Measurements from ENCODE around the gene ESYT2.
A peak's percentile ranks its signal among the peaks of the same experiment; 100 is the strongest.

Gene ESYT2

GRCh38 chr7:158805937-158806336, 23.4 kb downstream of the ESYT2 start:
- DNase-seq (ENCODE audit: low spot score) (no peak), FAIRE-seq (no peak)

GRCh38 chr7:158805414-158805813, 23.9 kb downstream of the ESYT2 start:
- no peak for FAIRE-seq
- DNase-seq (ENCODE audit: low spot score) = no peak

- FAIRE-seq (no peak), DNase-seq (ENCODE audit: low spot score) (no peak)
These were observed 25.0 kb downstream of the ESYT2 start for GRCh38 chr7:158804335-158804734.

- FAIRE-seq (no peak), DNase-seq (ENCODE audit: low spot score) (no peak)
These were observed 25.8 kb downstream of the ESYT2 start for GRCh38 chr7:158803367-158803969.

- FAIRE-seq (peak; percentile 92), DNase-seq (ENCODE audit: low spot score) (peak; percentile 86)
These were observed 26.6 kb downstream of the ESYT2 start for GRCh38 chr7:158802535-158803366.

- FAIRE-seq (no peak), DNase-seq (ENCODE audit: low spot score) (no peak)
These were observed 30.6 kb downstream of the ESYT2 start for GRCh38 chr7:158798741-158799140.

GRCh38 chr7:158796667-158797066, 32.6 kb downstream of the ESYT2 start:
- FAIRE-seq (no peak), DNase-seq (ENCODE audit: low spot score) (no peak)

GRCh38 chr7:158795272-158795671, 34.0 kb downstream of the ESYT2 start:
- DNase-seq (ENCODE audit: low spot score) (no peak), FAIRE-seq (no peak)

- DNase-seq (ENCODE audit: low spot score) (no peak), FAIRE-seq (no peak)
These were observed 38.2 kb downstream of the ESYT2 start for GRCh38 chr7:158791107-158791506.

GRCh38 chr7:158789842-158790241, 39.5 kb downstream of the ESYT2 start:
- DNase-seq (ENCODE audit: low spot score) (no peak), FAIRE-seq (no peak)

- DNase-seq (ENCODE audit: low spot score) (no peak), FAIRE-seq (no peak)
These were observed 42.4 kb downstream of the ESYT2 start for GRCh38 chr7:158786898-158787297.

GRCh38 chr7:158784270-158784669, 45.0 kb downstream of the ESYT2 start:
- FAIRE-seq (no peak), DNase-seq (ENCODE audit: low spot score) (no peak)

- no peak for DNase-seq (ENCODE audit: low spot score)
These were observed 45.7 kb downstream of the ESYT2 start for GRCh38 chr7:158783595-158783994.

GRCh38 chr7:158782761-158783401, 46.4 kb downstream of the ESYT2 start:
- DNase-seq (ENCODE audit: low spot score) = no peak
- no peak for FAIRE-seq

More at GRCh38 chr7:158783595-158783994, 45.7 kb downstream of the ESYT2 start:
- no peak for FAIRE-seq

- no peak for FAIRE-seq
- DNase-seq (ENCODE audit: low spot score) = no peak
These were observed 47.2 kb downstream of the ESYT2 start for GRCh38 chr7:158781974-158782664.

GRCh38 chr7:158781217-158781973, 47.9 kb downstream of the ESYT2 start:
- FAIRE-seq (no peak), DNase-seq (ENCODE audit: low spot score) (no peak)

- DNase-seq (ENCODE audit: low spot score) (no peak), FAIRE-seq (no peak)
These were observed 50.0 kb downstream of the ESYT2 start for GRCh38 chr7:158779061-158780000.

- DNase-seq (ENCODE audit: low spot score) (no peak), FAIRE-seq (no peak)
These were observed 50.8 kb downstream of the ESYT2 start for GRCh38 chr7:158778471-158778870.

- FAIRE-seq (no peak), DNase-seq (ENCODE audit: low spot score) (no peak)
These were observed 51.5 kb downstream of the ESYT2 start for GRCh38 chr7:158777793-158778192.

GRCh38 chr7:158776474-158776873, 52.8 kb downstream of the ESYT2 start:
- FAIRE-seq (no peak), DNase-seq (ENCODE audit: low spot score) (no peak)

Data from RCC 7860 (cell line).